Endodermal cell (in vitro differentiated cells): Measurements from ENCODE around the gene PIAS3. TPM values are rescaled to one million over a fixed set of nuclear protein-coding genes. Genes with fewer than 3 reads are reported as not detected.

Source experiments
- DNase-seq: peaks from one replicate; pipeline ENCODE4 v3.0.0-alpha.2; 2017
- H3K27ac ChIP-seq: 2 replicates; pipeline ENCODE4 v1.5.1; 2013; ENCODE audit warnings: mild to moderate bottlenecking, low read depth, low read length, moderate library complexity
- H3K27me3 ChIP-seq: 2 replicates; pipeline ENCODE4 v1.6.1; 2013; ENCODE audit warnings: mild to moderate bottlenecking, low read length, moderate library complexity; ENCODE audit not compliant: insufficient read depth, control insufficient read depth, poor library complexity, severe bottlenecking
- H3K36me3 ChIP-seq: 2 replicates; pipeline ENCODE4 v1.7.0; 2013; ENCODE audit warnings: mild to moderate bottlenecking, low read length, moderate library complexity; ENCODE audit not compliant: control insufficient read depth, insufficient read depth
- H3K4me1 ChIP-seq: one replicate; pipeline ENCODE4 v1.7.0; 2013; ENCODE audit warnings: low read length; ENCODE audit not compliant: control insufficient read depth, insufficient read depth
- H3K4me3 ChIP-seq: 2 replicates; pipeline ENCODE4 v1.5.1; 2013; ENCODE audit warnings: mild to moderate bottlenecking, low read length, moderate library complexity
- H3K9ac ChIP-seq: 2 replicates; pipeline ENCODE4 v1.6.1; 2013; ENCODE audit warnings: mild to moderate bottlenecking, low read length, moderate library complexity; ENCODE audit not compliant: poor library complexity, severe bottlenecking; ENCODE audit errors: extremely low read depth
- H3K9me3 ChIP-seq: 2 replicates; pipeline ENCODE4 v1.6.1; 2013; ENCODE audit warnings: mild to moderate bottlenecking, low read length, moderate library complexity; ENCODE audit not compliant: control insufficient read depth
- H3K27ac Mint-ChIP-seq: 2 replicates; pipeline ENCODE4 v1.8.0; 2020; ENCODE audit warnings: mixed read lengths
- H3K27me3 Mint-ChIP-seq: 2 replicates; pipeline ENCODE4 v1.8.0; 2021; ENCODE audit warnings: mild to moderate bottlenecking, mixed read lengths; ENCODE audit not compliant: insufficient read depth
- H3K36me3 Mint-ChIP-seq: 2 replicates; pipeline ENCODE4 v1.8.0; 2020; ENCODE audit warnings: low read depth, mixed read lengths
- H3K4me1 Mint-ChIP-seq: 2 replicates; pipeline ENCODE4 v1.8.0; 2020; ENCODE audit warnings: mixed read lengths
- H3K4me3 Mint-ChIP-seq: 2 replicates; pipeline ENCODE4 v1.8.0; 2020; ENCODE audit warnings: mild to moderate bottlenecking, moderate library complexity, mixed read lengths
- H3K9me3 Mint-ChIP-seq: 2 replicates; pipeline ENCODE4 v1.8.0; 2020; ENCODE audit warnings: mild to moderate bottlenecking, mixed read lengths
- CTCF ChIP-seq: fragments of 200-600 bp; sonication (generic); conservative IDR thresholded peaks from 2 replicates; pipeline ENCODE4 v1.5.0; 2021; ENCODE audit warnings: antibody characterized with exemption, mild to moderate bottlenecking
- WGBS, 2 experiments: methylation state at CpG; one replicate each; pipeline versions ENCODE4 v1.1.5 to v1.1.7; 2013; ENCODE audit warnings: missing lambda C conversion rate in 2 of 2, mixed read lengths in 1 of 2; ENCODE audit not compliant: insufficient coverage in 1 of 2, insufficient read length in 1 of 2; 5-methylcytosine and 5-hydroxymethylcytosine counted together
- long read RNA-seq, 4 experiments: library from polyadenylated mRNA in 2 of 4; library from RNA in 1 of 4; library from capped mRNA in 1 of 4; stranded (forward) in 3 of 4; unstranded in 1 of 4; transcript quantifications; one replicate each; pipeline ENCODE4 v2.0.0, GENCODE V29; 2020 to 2021; ENCODE audit warnings: inconsistent platforms in 1 of 4
- polyA plus RNA-seq, 2 experiments: library from polyadenylated mRNA; stranded (reverse); fragments of 50-300 nt; gene quantifications; one replicate each; pipeline ENCODE4 v1.2.3, GENCODE V29; 2013
- total RNA-seq, 2 donors: library from RNA; stranded (reverse); fragmentation: NEBNext Ultra II Directional in 1 of 2; extraction: Animal tissue kit (Norgen Biotek cat#: 25700) in 1 of 2; gene quantifications; 2 replicates in 1 of 2; 3 replicates in 1 of 2; pipeline ENCODE4 v1.2.1, GENCODE V29; 2021

The PIAS3 gene
- total RNA-seq, result 10 to 100 TPM; 44.8 to 53.4 TPM
- 45.1 TPM for polyA plus RNA-seq (2013, experiment 1 of 2)
- polyA plus RNA-seq (2013, experiment 2 of 2), result 41.6 TPM
- long read RNA-seq, experiment 1, partial matches to known transcripts, result 9 of 19 reads
- long read RNA-seq, experiment 1, other reads (novel, unspliced or antisense), result 8 of 19 reads
- long read RNA-seq, experiment 2, transcript PIAS3-203 (14 exons, 2,901 nt), result major isoform, 28 of 141 reads
- long read RNA-seq, experiment 2, partial matches to known transcripts, result 7 of 141 reads
- long read RNA-seq, experiment 2, other reads (novel, unspliced or antisense), result 106 of 141 reads
- long read RNA-seq, experiment 3, transcript PIAS3-203 (14 exons, 2,901 nt), result major isoform, 27 of 116 reads
- long read RNA-seq, experiment 3, partial matches to known transcripts, result 30 of 116 reads
- long read RNA-seq, experiment 3, other reads (novel, unspliced or antisense), result 57 of 116 reads
- long read RNA-seq, experiment 4, transcript PIAS3-202 (6 exons, 1,235 nt), result major isoform, 5 of 16 reads
- long read RNA-seq, experiment 4, partial matches to known transcripts, result 1 of 16 reads
- long read RNA-seq, experiment 4, other reads (novel, unspliced or antisense), result 9 of 16 reads

DNA sequence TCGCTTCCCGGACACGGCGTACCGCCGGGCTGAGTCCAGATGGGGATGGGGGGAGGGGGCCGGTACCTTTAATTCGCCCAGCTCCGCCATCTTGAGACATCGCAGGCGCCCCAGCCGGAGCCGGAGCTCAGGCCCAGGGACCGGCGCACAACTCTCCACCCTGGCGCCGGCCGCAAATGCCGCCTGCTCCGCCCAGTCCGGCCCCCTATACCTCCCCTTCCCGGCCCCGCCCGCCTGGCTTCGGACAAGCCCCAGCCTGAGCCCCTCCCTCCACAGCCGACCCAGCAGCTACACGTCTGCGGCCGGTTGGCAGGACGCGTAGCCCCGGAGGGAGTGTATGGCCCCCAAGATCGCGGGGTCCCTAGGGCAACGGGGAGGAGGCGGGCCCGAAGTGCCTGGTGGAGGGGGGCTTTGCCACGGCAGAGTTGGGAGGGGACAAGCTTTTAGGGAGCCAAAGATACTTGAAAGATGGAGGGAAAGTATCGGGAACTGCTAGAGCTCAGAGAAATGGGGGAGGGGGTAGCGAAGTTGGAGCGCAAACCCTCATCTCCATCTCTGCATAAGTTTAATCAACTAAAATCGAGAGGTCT, at the start of gene PIAS3:
TSS of gene PIAS3 (minus strand) at position 181 of the 590 bp plus-strand sequence. CDS start at position 90, 91 bp downstream.
- Histone ChIP-seq H3K36me3 (peaks cover 29% of the 10 kb centered on the region), H3K9me3 (no peaks in the 10 kb centered on the region), H3K4me3 (peak within 1 kb of the TSS; percentile 94), H3K4me1 (peaks cover 5% of the 10 kb centered on the region), H3K9ac (peak within 1 kb of the TSS; percentile 52), H3K27ac (peak within 1 kb of the TSS; percentile 76), H3K27me3 (no peaks in the 10 kb centered on the region)
- no peak for TF ChIP-seq CTCF
- Mint-ChIP-seq H3K27ac (peak within 1 kb of the TSS; percentile 92), H3K4me1 (peaks cover 6% of the 10 kb centered on the region), H3K36me3 (peaks cover 27% of the 10 kb centered on the region), H3K4me3 (peak within 1 kb of the TSS; percentile 94), H3K27me3 (peaks cover 8% of the 10 kb centered on the region), H3K9me3 (no peaks in the 10 kb centered on the region)
- DNase-seq, result peak; percentile 98
- WGBS, 2 experiments, result 0 to 3% methylated on average over 7 to 42 of the region's 42 CpGs

GRCh38 chr1:145908653-145909052, 49.8 kb upstream of the PIAS3 start:
- Histone ChIP-seq H3K36me3 (peaks cover 19% of the 10 kb centered on the region), H3K9ac (no peak overlapping the region), H3K27ac (no peak overlapping the region), H3K4me3 (no peak overlapping the region), H3K27me3 (no peaks in the 10 kb centered on the region), H3K4me1 (no peaks in the 10 kb centered on the region), H3K9me3 (no peaks in the 10 kb centered on the region)
- Mint-ChIP-seq H3K36me3 (peaks cover 12% of the 10 kb centered on the region), H3K4me1 (peaks cover 9% of the 10 kb centered on the region), H3K27ac (no peak overlapping the region), H3K4me3 (no peak overlapping the region), H3K9me3 (no peaks in the 10 kb centered on the region), H3K27me3 (peaks cover 6% of the 10 kb centered on the region)
- TF ChIP-seq CTCF, result no peak
- DNase-seq, result no peak
- no CpG with 5 or more reads among the region's 1 CpG for WGBS, 2 experiments

GRCh38 chr1:145906954-145907753, 48.3 kb upstream of the PIAS3 start:
- DNase-seq, result no peak
- H3K27me3 Mint-ChIP-seq, result peaks cover 6% of the 10 kb centered on the region

More at GRCh38 chr1:145906954-145907753, 48.3 kb upstream of the PIAS3 start:
- H3K36me3 Mint-ChIP-seq, result peaks cover 3% of the 10 kb centered on the region
- no peak overlapping the region for H3K27ac ChIP-seq
- no peaks in the 10 kb centered on the region for H3K4me1 ChIP-seq
- no peaks in the 10 kb centered on the region for H3K9me3 ChIP-seq
- H3K27ac Mint-ChIP-seq, result peak overlapping the region; percentile 45
- 83 to 88% methylated on average over 8 to 10 of the region's 10 CpGs for WGBS, 2 experiments
- no peak overlapping the region for H3K9ac ChIP-seq
- no peaks in the 10 kb centered on the region for H3K27me3 ChIP-seq
- no peak for TF ChIP-seq CTCF
- H3K36me3 ChIP-seq, result peaks cover 13% of the 10 kb centered on the region
- no peaks in the 10 kb centered on the region for H3K9me3 Mint-ChIP-seq
- no peak overlapping the region for H3K4me3 Mint-ChIP-seq
- no peak overlapping the region for H3K4me3 ChIP-seq
- peaks cover 9% of the 10 kb centered on the region for H3K4me1 Mint-ChIP-seq
